GM12891 (cell line): Measurements from ENCODE around the gene ATRN.

Experiments used
- POLR2A ChIP-seq: IDR thresholded peaks from 2 replicates; pipeline ENCODE4 v1.6.1; 2011; ENCODE audit warnings: low read depth, low read length, control low read depth
- POLR2AphosphoS5 ChIP-seq: IDR thresholded peaks from 2 replicates; pipeline ENCODE4 v1.6.1; 2011; ENCODE audit warnings: low read depth, low read length, control low read depth
- POU2F2 ChIP-seq: IDR thresholded peaks from 2 replicates; pipeline ENCODE4 v1.6.1; 2011; ENCODE audit warnings: low read depth, mild to moderate bottlenecking, control low read depth, low read length, moderate library complexity

GRCh38 chr20:3532089-3532615, 61.3 kb downstream of the ATRN start:
- TF ChIP-seq POLR2A = no peak
- no peak for TF ChIP-seq POLR2AphosphoS5
- TF ChIP-seq POU2F2 = no peak
